Mesendoderm (in vitro differentiated cells): ENCODE measurements around the gene XIRP1.

Experiments used
- DNase-seq: peaks from one replicate; pipeline ENCODE4 v3.0.0; 2013
- H2AK5ac ChIP-seq: 2 replicates; pipeline ENCODE4 v1.6.1; 2013; ENCODE audit warnings: low read length, inconsistent platforms
- H2BK120ac ChIP-seq: 2 replicates; pipeline ENCODE4 v1.6.1; 2013; ENCODE audit warnings: low read depth, mild to moderate bottlenecking, low read length, moderate library complexity, mixed read lengths
- H2BK15ac ChIP-seq: replicated peaks from 2 replicates; pipeline ENCODE4 v1.6.1; 2013; ENCODE audit warnings: low read depth, mild to moderate bottlenecking, moderate library complexity
- H2BK5ac ChIP-seq: 2 replicates; pipeline ENCODE4 v1.6.1; 2013; ENCODE audit warnings: low read length, inconsistent platforms
- H3K18ac ChIP-seq: 2 replicates; pipeline ENCODE4 v1.6.1; 2013; ENCODE audit warnings: mild to moderate bottlenecking, low read length, mixed read lengths
- H3K23ac ChIP-seq: one replicate; pipeline ENCODE4 v1.6.1; 2013; ENCODE audit warnings: low read length
- H3K27ac ChIP-seq: 2 replicates; pipeline ENCODE4 v1.5.1; 2013; ENCODE audit warnings: low read depth, mild to moderate bottlenecking, inconsistent platforms, low read length, moderate library complexity
- H3K27me3 ChIP-seq: 2 replicates; pipeline ENCODE4 v1.6.1; 2013; ENCODE audit warnings: low read length, control low read depth, mild to moderate bottlenecking, inconsistent platforms; ENCODE audit not compliant: insufficient read depth, poor library complexity
- H3K36me3 ChIP-seq: 2 replicates; pipeline ENCODE4 v1.6.1; 2013; ENCODE audit warnings: low read length, inconsistent platforms; ENCODE audit not compliant: control insufficient read depth, insufficient read depth
- H3K4ac ChIP-seq: one replicate; pipeline ENCODE4 v1.6.1; 2013; ENCODE audit warnings: low read depth, mild to moderate bottlenecking, low read length, moderate library complexity
- H3K4me1 ChIP-seq: 2 replicates; pipeline ENCODE4 v1.6.1; 2013; ENCODE audit warnings: low read depth, low read length, inconsistent platforms; ENCODE audit not compliant: control insufficient read depth
- H3K4me2 ChIP-seq: 2 replicates; pipeline ENCODE4 v1.6.1; 2013; ENCODE audit warnings: low read length
- H3K4me3 ChIP-seq: 2 replicates; pipeline ENCODE4 v1.5.1; 2013; ENCODE audit warnings: mild to moderate bottlenecking, low read length
- H3K56ac ChIP-seq: one replicate; pipeline ENCODE4 v1.6.1; 2013; ENCODE audit warnings: low read length
- H3K79me1 ChIP-seq: 2 replicates; pipeline ENCODE4 v1.6.1; 2013; ENCODE audit warnings: low read length, inconsistent platforms
- H3K79me2 ChIP-seq: 2 replicates; pipeline ENCODE4 v1.6.1; 2013; ENCODE audit warnings: mild to moderate bottlenecking, low read length; ENCODE audit not compliant: control insufficient read depth, insufficient read depth
- H3K9ac ChIP-seq: 2 replicates; pipeline ENCODE4 v1.6.1; 2013; ENCODE audit warnings: low read length, inconsistent platforms
- H4K5ac ChIP-seq: one replicate; pipeline ENCODE4 v1.6.1; 2013; ENCODE audit warnings: low read length
- H4K8ac ChIP-seq: one replicate; pipeline ENCODE4 v1.6.1; 2013; ENCODE audit warnings: low read depth, mild to moderate bottlenecking, control low read depth, low read length, moderate library complexity
- WGBS: extraction: QIAGEN DNeasy Blood & Tissue Kit; methylation state at CpG from one replicate; pipeline ENCODE4 v1.1.7; 2013; ENCODE audit warnings: low lambda C conversion rate, missing lambda C conversion rate; ENCODE audit not compliant: insufficient coverage; ENCODE audit errors: extremely low coverage; 5-methylcytosine and 5-hydroxymethylcytosine counted together

XIRP1 gene

DNA sequence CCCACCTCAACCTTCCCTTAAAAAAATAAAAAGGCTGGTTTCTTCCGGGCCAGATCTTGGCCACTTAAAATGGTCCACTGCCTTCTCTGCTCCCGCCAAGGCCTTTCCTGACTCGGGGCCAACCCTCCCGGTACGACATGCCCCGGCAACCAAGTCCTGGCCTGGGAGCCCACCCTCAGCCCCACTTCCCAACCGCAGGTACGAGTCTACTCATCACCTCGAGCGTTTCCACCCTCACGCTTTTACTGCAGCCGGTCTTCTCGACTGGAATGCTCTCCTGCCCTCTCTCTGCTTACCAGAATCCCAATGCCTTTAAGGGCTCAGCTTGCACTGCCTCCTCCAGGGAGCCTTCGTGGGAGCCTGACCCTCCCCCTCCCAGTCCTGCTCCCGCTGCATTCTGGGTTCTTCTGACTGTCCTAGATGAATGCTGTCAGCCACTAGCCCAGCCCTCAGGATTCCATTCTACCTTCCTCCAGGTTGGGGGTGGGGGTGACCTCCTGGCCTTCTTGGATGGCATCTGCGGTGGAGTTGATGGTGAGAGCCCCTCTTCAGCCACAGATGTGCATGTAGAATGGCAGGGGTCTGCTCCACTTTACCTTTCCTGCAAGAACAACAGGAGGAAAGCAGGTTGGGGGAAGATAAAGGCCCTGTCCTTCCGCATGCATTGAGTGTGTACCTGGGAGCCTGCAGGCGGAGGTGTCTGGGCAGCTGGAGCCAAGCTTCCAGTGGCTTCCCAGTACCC lies 37.9 kb downstream of the XIRP1 start:
- peak overlapping the region; percentile 95 for H3K56ac ChIP-seq
- H2BK5ac ChIP-seq = peak overlapping the region; percentile 92
- no peak overlapping the region for H4K8ac ChIP-seq
- no peak overlapping the region for H4K5ac ChIP-seq
- H3K23ac ChIP-seq = peak overlapping the region; percentile 95
- peaks cover 27% of the 10 kb centered on the region for H3K4me1 ChIP-seq
- no peak overlapping the region for H2BK15ac ChIP-seq
- peaks cover 8% of the 10 kb centered on the region for H3K79me1 ChIP-seq
- H3K4ac ChIP-seq = peak overlapping the region; percentile 98
- H2BK120ac ChIP-seq = peak overlapping the region; percentile 78
- H3K79me2 ChIP-seq = peaks cover 26% of the 10 kb centered on the region
- H2AK5ac ChIP-seq = no peak overlapping the region
- H3K36me3 ChIP-seq = no peaks in the 10 kb centered on the region
- peak overlapping the region; percentile 93 for H3K18ac ChIP-seq
- H3K27ac ChIP-seq = peak overlapping the region; percentile 93
- peak overlapping the region; percentile 53 for H3K4me2 ChIP-seq
- peak; percentile 99 for DNase-seq
- peak overlapping the region; percentile 89 for H3K9ac ChIP-seq
- peak overlapping the region; percentile 76 for H3K4me3 ChIP-seq
- no peaks in the 10 kb centered on the region for H3K27me3 ChIP-seq
- no CpG with 5 or more reads among the region's 18 CpGs for WGBS

GRCh38 chr3:39153977-39154279 lies 38.5 kb downstream of the XIRP1 start:
- Histone ChIP-seq H2BK120ac (peak overlapping the region; percentile 78), H3K4me2 (peak overlapping the region; percentile 53), H3K79me1 (peaks cover 11% of the 10 kb centered on the region), H4K8ac (no peak overlapping the region), H3K79me2 (peaks cover 31% of the 10 kb centered on the region), H3K4me1 (peaks cover 32% of the 10 kb centered on the region), H3K27ac (peak overlapping the region; percentile 93), H3K9ac (peak overlapping the region; percentile 89), H2BK5ac (no peak overlapping the region), H3K23ac (no peak overlapping the region), H3K18ac (peak overlapping the region; percentile 93), H4K5ac (no peak overlapping the region), H2BK15ac (no peak overlapping the region), H3K4ac (peak overlapping the region; percentile 98), H3K36me3 (no peaks in the 10 kb centered on the region), H3K27me3 (no peaks in the 10 kb centered on the region), H3K4me3 (peak overlapping the region; percentile 76), H3K56ac (peak overlapping the region; percentile 95), H2AK5ac (no peak overlapping the region)
- no CpG with 5 or more reads among the region's 9 CpGs for WGBS
- no peak for DNase-seq

GRCh38 chr3:39150803-39151631 lies 41.4 kb downstream of the XIRP1 start:
- peak; percentile 99 for DNase-seq
- WGBS = no CpG with 5 or more reads among the region's 9 CpGs

GRCh38 chr3:39150148-39150802 lies 42.1 kb downstream of the XIRP1 start:
- Histone ChIP-seq H3K27ac (peak overlapping the region; percentile 97), H3K4me3 (no peak overlapping the region)
- no peak for DNase-seq

More at GRCh38 chr3:39150803-39151631, 41.4 kb downstream of the XIRP1 start:
- peak overlapping the region; percentile 5 for H3K4me3 ChIP-seq
- peak overlapping the region; percentile 99 for H2BK5ac ChIP-seq
- H3K56ac ChIP-seq = peak overlapping the region; percentile 94
- H4K8ac ChIP-seq = no peak overlapping the region
- peaks cover 28% of the 10 kb centered on the region for H3K79me1 ChIP-seq
- no peak overlapping the region for H2BK15ac ChIP-seq
- H2BK120ac ChIP-seq = peak overlapping the region; percentile 65
- H3K18ac ChIP-seq = peak overlapping the region; percentile 91
- H3K27me3 ChIP-seq = no peaks in the 10 kb centered on the region
- H3K36me3 ChIP-seq = peaks cover 2% of the 10 kb centered on the region
- peak overlapping the region; percentile 90 for H3K4me2 ChIP-seq
- no peak overlapping the region for H4K5ac ChIP-seq
- H3K79me2 ChIP-seq = peaks cover 59% of the 10 kb centered on the region
- peak overlapping the region; percentile 97 for H3K27ac ChIP-seq
- peak overlapping the region; percentile 94 for H3K23ac ChIP-seq
- peaks cover 47% of the 10 kb centered on the region for H3K4me1 ChIP-seq
- peak overlapping the region; percentile 57 for H3K4ac ChIP-seq
- peak overlapping the region; percentile 85 for H3K9ac ChIP-seq
- H2AK5ac ChIP-seq = peak overlapping the region; percentile 95

DNA sequence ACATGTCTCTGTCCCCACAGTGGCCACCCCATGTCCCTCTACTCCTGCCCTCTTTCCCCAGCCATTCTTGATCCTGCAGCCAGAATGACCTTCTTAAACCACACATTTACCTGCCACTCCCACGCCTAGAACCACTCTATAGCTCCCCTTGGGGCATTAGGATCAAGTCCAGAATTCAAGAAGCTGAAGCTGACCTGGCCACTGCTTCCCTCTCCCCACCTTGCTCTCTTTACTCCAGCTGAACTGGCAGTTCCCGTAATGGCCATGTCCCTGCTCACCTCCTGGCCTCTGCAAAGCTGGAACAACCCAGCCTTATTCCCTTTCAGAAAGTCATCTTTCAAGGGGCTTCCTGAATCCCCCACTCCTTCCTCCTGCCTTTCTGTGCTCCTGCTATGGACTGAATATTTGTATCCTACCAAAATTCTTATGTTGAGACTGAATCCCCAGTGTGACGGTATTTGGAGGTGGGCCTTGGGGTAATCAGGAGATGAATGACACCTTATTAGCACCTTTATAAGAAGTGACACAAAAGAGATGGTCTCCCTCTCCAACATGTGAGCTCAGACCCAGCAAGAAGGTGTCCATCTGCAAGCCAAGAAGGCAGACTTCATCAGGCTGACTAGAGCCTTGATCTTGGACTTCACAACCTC lies 42.8 kb downstream of the XIRP1 start:
- Histone ChIP-seq H4K8ac (no peak overlapping the region), H3K36me3 (peaks cover 2% of the 10 kb centered on the region), H3K27me3 (no peaks in the 10 kb centered on the region), H3K4me2 (no peak overlapping the region), H3K79me1 (peaks cover 28% of the 10 kb centered on the region), H3K56ac (peak overlapping the region; percentile 81), H3K27ac (peak overlapping the region; percentile 97), H3K18ac (peak overlapping the region; percentile 91), H2BK5ac (peak overlapping the region; percentile 76), H2BK120ac (peak overlapping the region; percentile 65), H3K4me3 (no peak overlapping the region), H2BK15ac (no peak overlapping the region), H3K79me2 (peaks cover 60% of the 10 kb centered on the region), H3K9ac (peak overlapping the region; percentile 73), H3K23ac (peak overlapping the region; percentile 48), H4K5ac (no peak overlapping the region), H2AK5ac (peak overlapping the region; percentile 75), H3K4ac (no peak overlapping the region), H3K4me1 (peaks cover 44% of the 10 kb centered on the region)
- WGBS = no CpG with 5 or more reads among the region's 3 CpGs
- DNase-seq = no peak

More at GRCh38 chr3:39150148-39150802, 42.1 kb downstream of the XIRP1 start:
- Histone ChIP-seq H3K9ac (peak overlapping the region; percentile 73), H2AK5ac (peak overlapping the region; percentile 77), H2BK5ac (peak overlapping the region; percentile 83), H3K27me3 (no peaks in the 10 kb centered on the region), H3K4me1 (peaks cover 47% of the 10 kb centered on the region), H4K5ac (no peak overlapping the region), H3K79me1 (peaks cover 28% of the 10 kb centered on the region), H3K36me3 (peaks cover 2% of the 10 kb centered on the region), H2BK15ac (peak overlapping the region; percentile 1), H3K4ac (peak overlapping the region; percentile 39), H3K18ac (peak overlapping the region; percentile 91), H3K4me2 (peak overlapping the region; percentile 83), H3K79me2 (peaks cover 60% of the 10 kb centered on the region), H3K23ac (no peak overlapping the region), H4K8ac (no peak overlapping the region), H3K56ac (peak overlapping the region; percentile 94), H2BK120ac (peak overlapping the region; percentile 65)
- no CpG with 5 or more reads among the region's 5 CpGs for WGBS
